ENCODE results near the gene PLD1. TPM values are rescaled to one million over a fixed set of nuclear protein-coding genes. Genes with fewer than 3 reads are reported as not detected.

The PLD1 gene
- total RNA-seq, 1 experiment from 2014 or later: 5.3 TPM

GRCh38 chr3:171837698-171838097, 27.4 kb upstream of the PLD1 start:
- H3K4me3 Mint-ChIP-seq (ENCODE audit: unreplicated experiment): no peak overlapping the region
- no TSS peak for BruUV-seq (replicated peaks)
- DNase-seq: no peak

GRCh38 chr3:171836855-171837254, 26.6 kb upstream of the PLD1 start:
- ChIA-PET POLR2A (interaction anchor here (0.6 kb wide), 1 partner anchor 27 kb away, joined by 3 read pairs; the partner anchor contains the start of gene PLD1), CTCF (no interaction called here)

More at GRCh38 chr3:171837698-171838097, 27.4 kb upstream of the PLD1 start:
- Histone ChIP-seq H3K27me3 (replicated peaks; ENCODE audit: control insufficient read depth, insufficient read depth, low read length) (no peaks in the 10 kb centered on the region), H3K4me3 (ENCODE audit: low read depth, low read length) (no peak overlapping the region), H3K4me1 (peaks cover 16% of the 10 kb centered on the region), H3K36me3 (ENCODE audit: control insufficient read depth, insufficient read depth, low read length) (no peaks in the 10 kb centered on the region), H3K9me3 (no peaks in the 10 kb centered on the region)
- Mint-ChIP-seq H3K4me1 (ENCODE audit: low read depth, unreplicated experiment) (peaks cover 21% of the 10 kb centered on the region), H3K9me3 (ENCODE audit: unreplicated experiment) (no peaks in the 10 kb centered on the region), H3K27me3 (ENCODE audit: insufficient read depth, unreplicated experiment) (no peaks in the 10 kb centered on the region), H3K36me3 (ENCODE audit: insufficient read depth, unreplicated experiment) (no peaks in the 10 kb centered on the region), H3K27ac (ENCODE audit: unreplicated experiment) (no peak overlapping the region)
- no peak for TF ChIP-seq CTCF (IDR thresholded peaks at IDR 0.05; ENCODE audit: insufficient read depth in 1 of 2, low read depth in 1 of 2, low read length in 1 of 2, severe bottlenecking in 1 of 2, unreplicated experiment in 1 of 2)
- POLR2A ChIA-PET: no interaction called here
- intact Hi-C loops (cut with micrococcal nuclease; ENCODE audit: unreplicated experiment): no loop called here
- CTCF ChIA-PET: interaction anchor here (0.9 kb wide), 1 partner anchor 8 kb away, joined by 3 read pairs; no protein-coding TSS in a partner anchor

GRCh38 chr3:171835613-171836012, 25.3 kb upstream of the PLD1 start:
- intact Hi-C loops (cut with micrococcal nuclease; ENCODE audit: unreplicated experiment): no loop called here
- Mint-ChIP-seq H3K36me3 (ENCODE audit: insufficient read depth, unreplicated experiment) (no peaks in the 10 kb centered on the region), H3K27ac (ENCODE audit: unreplicated experiment) (no peak overlapping the region), H3K4me1 (ENCODE audit: low read depth, unreplicated experiment) (peaks cover 8% of the 10 kb centered on the region), H3K27me3 (ENCODE audit: insufficient read depth, unreplicated experiment) (no peaks in the 10 kb centered on the region), H3K4me3 (ENCODE audit: unreplicated experiment) (no peak overlapping the region), H3K9me3 (ENCODE audit: unreplicated experiment) (no peaks in the 10 kb centered on the region)
- Histone ChIP-seq H3K9me3 (no peaks in the 10 kb centered on the region), H3K4me3 (ENCODE audit: low read depth, low read length) (no peak overlapping the region), H3K27me3 (replicated peaks; ENCODE audit: control insufficient read depth, insufficient read depth, low read length) (no peaks in the 10 kb centered on the region), H3K4me1 (peaks cover 8% of the 10 kb centered on the region), H3K36me3 (ENCODE audit: control insufficient read depth, insufficient read depth, low read length) (no peaks in the 10 kb centered on the region)
- ChIA-PET POLR2A (no interaction called here), CTCF (interaction anchor here (0.6 kb wide), 1 partner anchor 294 kb away, joined by 3 read pairs; no protein-coding TSS in a partner anchor)
- no peak for DNase-seq
- no TSS peak for BruUV-seq (replicated peaks)
- TF ChIP-seq CTCF (IDR thresholded peaks at IDR 0.05; ENCODE audit: insufficient read depth in 1 of 2, low read depth in 1 of 2, low read length in 1 of 2, severe bottlenecking in 1 of 2, unreplicated experiment in 1 of 2): no peak

More at GRCh38 chr3:171836855-171837254, 26.6 kb upstream of the PLD1 start:
- Histone ChIP-seq H3K27me3 (replicated peaks; ENCODE audit: control insufficient read depth, insufficient read depth, low read length) (no peaks in the 10 kb centered on the region), H3K9me3 (no peaks in the 10 kb centered on the region), H3K4me1 (peaks cover 16% of the 10 kb centered on the region), H3K4me3 (ENCODE audit: low read depth, low read length) (no peak overlapping the region), H3K36me3 (ENCODE audit: control insufficient read depth, insufficient read depth, low read length) (no peaks in the 10 kb centered on the region)
- H3K9me3 Mint-ChIP-seq (ENCODE audit: unreplicated experiment): no peaks in the 10 kb centered on the region
- no peak overlapping the region for H3K27ac Mint-ChIP-seq (ENCODE audit: unreplicated experiment)
- H3K4me3 Mint-ChIP-seq (ENCODE audit: unreplicated experiment): no peak overlapping the region
- intact Hi-C loops (cut with micrococcal nuclease; ENCODE audit: unreplicated experiment): no loop called here
- no peak for TF ChIP-seq CTCF (IDR thresholded peaks at IDR 0.05; ENCODE audit: insufficient read depth in 1 of 2, low read depth in 1 of 2, low read length in 1 of 2, severe bottlenecking in 1 of 2, unreplicated experiment in 1 of 2)
- no peak for DNase-seq
- H3K4me1 Mint-ChIP-seq (ENCODE audit: low read depth, unreplicated experiment): peaks cover 20% of the 10 kb centered on the region
- no peaks in the 10 kb centered on the region for H3K27me3 Mint-ChIP-seq (ENCODE audit: insufficient read depth, unreplicated experiment)
- no peaks in the 10 kb centered on the region for H3K36me3 Mint-ChIP-seq (ENCODE audit: insufficient read depth, unreplicated experiment)
- no TSS peak for BruUV-seq (replicated peaks)

All from Caco-2 (cell line).